ENCODE data around the gene PGAM5.
"Not testable (repeated sequence)": the region's sequence is repeated elsewhere in the genome, so short reads cannot be mapped to it uniquely, and the experiment has no call there.

The PGAM5 gene

DNA sequence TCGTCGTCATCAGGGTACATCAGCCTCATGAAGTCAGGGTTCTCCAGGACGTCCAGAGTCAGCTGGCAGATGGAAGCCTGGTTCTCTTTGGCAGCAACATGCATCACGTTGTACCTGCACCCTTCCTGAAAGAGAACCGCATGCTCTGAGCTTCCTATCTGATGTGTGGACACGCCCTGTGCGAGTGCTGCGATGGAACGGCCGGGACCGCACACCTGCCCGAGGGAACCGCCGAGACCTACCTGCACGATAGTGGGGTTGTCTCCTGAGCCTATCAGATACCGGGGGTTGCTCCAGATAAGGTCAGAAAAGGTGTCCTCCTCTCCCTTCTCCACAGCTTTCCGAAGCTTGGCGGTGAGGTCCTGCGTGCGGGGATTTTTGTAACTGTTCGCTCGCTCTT lies 37.3 kb downstream of the PGAM5 start:
- no peak for DNase-seq (ENCODE audit: low read depth in 2 of 2)

DNA sequence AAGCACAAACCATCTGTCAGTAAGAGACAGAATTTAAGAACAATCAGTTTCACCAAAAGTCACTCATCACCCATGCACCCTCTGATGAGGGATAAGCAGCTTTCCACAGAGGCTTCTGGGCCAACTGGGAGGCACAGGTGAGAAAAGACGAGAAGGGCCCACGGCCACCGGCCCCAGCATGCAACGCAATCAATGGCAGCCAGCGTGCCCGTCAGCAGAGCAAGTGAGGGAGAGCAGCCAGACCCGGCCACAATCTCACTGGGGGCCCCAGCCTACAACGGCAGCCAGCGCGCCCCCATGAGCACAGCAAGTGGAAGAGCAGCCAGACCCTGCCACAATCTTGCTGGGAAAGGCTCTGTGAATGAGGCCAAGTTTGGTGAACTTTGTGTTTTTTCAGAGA lies 37.7 kb downstream of the PGAM5 start:
- no peak for DNase-seq (ENCODE audit: low read depth in 2 of 2)

DNA sequence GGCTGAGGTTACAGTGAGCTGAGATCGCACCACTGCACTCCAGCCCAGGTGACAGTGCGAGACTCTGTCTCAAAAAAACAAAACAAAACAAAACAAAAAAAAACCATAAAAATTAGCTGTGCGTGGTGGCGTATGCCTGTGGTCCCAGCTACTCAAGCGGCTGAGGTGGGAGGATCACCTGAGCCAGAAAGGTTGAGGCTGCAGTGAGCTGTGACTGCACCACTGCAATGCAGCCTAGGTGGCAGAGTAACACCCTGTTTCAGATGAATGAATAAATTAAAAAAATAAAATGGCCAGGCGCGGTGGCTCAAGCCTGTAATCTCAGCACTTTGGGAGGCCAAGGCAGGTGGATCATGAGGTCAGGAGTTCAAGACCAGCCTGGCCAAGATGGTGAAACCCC lies 43.0 kb downstream of the PGAM5 start:
- DNase-seq (ENCODE audit: low read depth in 2 of 2) = not testable (repeated sequence)

DNA sequence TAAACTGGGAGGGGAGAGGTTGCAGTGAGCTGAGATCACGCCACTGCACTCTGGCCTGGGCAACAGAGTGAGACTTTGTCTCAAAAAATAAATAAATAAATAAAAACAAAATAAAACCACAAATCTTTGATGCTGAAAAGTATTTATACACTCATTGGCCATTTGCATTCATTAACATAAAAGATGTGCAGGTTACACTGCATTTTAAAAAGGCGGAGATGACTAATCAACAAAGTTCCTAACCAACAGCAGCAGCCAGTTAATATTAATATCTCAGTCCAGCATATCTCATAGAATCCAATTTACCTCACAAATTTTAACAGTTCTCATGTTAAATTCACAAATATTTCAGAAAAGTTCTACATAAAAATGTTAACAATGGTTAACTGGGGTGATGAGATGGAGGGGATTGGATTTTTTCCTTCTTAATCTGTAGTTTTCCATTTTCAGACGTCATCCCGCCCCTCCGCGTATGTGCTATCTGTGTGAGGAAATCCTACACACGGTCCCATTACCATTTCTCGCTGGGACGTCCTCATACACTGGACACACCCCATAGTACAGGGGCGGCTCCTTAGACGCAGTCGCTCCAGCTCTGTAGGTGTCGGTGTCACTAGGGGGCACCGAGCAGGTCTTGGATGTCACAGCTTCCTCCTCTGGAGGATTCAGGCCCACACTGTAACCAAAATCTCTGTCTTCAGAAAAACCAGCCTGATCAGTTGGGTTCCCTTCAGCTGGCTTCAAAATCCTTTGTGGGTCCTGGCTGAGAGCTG lies 43.7 kb downstream of the PGAM5 start:
- DNase-seq (ENCODE audit: low read depth in 2 of 2) = no peak

DNA sequence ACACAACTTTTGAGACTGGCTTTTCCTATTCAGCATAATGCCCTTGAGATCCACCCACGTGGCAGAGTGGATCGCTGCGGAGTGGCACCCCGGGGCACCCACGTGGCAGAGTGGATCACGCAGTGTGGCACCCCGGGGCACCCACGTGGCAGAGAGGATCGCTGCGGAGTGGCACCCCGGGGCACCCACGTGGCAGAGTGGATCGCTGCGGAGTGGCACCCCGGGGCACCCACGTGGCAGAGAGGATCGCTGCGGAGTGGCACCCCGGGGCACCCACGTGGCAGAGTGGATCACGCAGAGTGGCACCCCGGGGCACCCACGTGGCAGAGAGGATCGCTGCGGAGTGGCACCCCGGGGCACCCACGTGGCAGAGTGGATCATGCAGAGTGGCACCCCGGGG lies 48.2 kb downstream of the PGAM5 start:
- not testable (repeated sequence) for DNase-seq (ENCODE audit: low read depth in 2 of 2)

DNA sequence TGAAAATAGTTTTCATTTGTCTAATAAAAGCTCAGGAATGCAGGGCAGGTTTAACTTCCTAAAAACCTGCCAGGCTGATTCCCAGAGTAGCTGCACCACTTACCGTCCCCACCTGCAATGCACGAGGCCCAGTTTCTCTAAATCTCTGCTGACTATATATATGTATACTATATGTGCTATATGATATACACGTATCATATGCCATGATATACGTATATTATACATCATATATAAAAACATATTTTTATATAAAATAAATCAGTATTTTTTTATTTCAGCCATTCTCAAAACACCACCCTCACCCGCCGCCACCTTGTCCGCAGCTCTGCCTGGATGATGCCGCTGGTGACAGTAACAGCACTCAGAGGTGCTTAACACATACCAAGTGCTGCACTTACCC lies 48.7 kb downstream of the PGAM5 start:
- no peak for DNase-seq (ENCODE audit: low read depth in 2 of 2)

DNA sequence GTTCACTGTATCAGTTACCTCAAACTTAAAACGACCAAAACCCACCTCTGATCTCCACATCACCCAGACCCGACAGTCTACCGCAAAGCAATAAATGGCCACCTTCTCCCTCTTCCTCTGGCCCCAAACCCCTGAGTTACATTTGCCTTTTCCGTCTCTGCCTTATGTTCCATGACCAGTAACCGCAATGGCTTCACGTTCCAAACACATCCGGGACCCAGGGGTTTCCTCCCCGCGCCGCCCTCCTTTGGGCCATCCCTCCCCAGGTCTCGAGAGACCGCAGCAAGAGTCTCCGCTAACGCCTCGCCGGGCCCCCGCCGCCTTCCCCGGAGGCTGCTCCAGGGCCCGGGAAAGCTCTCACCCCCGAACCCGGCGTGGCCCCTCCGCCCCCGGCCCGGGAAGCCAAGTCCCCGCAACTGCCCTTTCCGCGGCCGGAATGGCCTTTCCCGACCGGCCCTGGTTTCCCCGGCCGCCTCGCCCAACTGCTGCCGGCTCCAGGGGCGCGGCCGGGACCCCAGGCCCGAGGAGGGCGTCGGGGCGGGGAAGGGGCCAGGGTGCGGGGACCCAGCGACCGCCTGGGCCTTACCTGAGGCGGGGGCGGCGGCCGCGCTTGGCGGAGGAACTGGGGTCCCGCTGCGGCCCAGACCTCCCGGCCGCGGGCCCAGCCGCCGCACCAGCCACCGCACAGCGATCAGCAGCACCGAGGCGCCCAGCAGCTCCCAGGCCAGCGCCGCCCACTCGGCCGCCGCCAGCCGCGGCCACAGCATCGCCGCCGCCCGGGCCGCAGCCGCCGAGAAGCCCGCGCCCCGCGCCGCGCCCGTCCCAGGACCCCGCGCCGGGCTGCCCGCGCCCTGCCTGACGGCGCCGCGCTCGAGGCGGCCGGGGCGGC lies 50.6 kb downstream of the PGAM5 start, which contains the start of gene ANKLE2:
ANKLE2 (minus strand) TSS at position 801 of the 889 bp plus-strand sequence; CDS start at position 767, 34 bp downstream.
- peak; percentile 60 to 72 for DNase-seq (ENCODE audit: low read depth in 2 of 2)

DNA sequence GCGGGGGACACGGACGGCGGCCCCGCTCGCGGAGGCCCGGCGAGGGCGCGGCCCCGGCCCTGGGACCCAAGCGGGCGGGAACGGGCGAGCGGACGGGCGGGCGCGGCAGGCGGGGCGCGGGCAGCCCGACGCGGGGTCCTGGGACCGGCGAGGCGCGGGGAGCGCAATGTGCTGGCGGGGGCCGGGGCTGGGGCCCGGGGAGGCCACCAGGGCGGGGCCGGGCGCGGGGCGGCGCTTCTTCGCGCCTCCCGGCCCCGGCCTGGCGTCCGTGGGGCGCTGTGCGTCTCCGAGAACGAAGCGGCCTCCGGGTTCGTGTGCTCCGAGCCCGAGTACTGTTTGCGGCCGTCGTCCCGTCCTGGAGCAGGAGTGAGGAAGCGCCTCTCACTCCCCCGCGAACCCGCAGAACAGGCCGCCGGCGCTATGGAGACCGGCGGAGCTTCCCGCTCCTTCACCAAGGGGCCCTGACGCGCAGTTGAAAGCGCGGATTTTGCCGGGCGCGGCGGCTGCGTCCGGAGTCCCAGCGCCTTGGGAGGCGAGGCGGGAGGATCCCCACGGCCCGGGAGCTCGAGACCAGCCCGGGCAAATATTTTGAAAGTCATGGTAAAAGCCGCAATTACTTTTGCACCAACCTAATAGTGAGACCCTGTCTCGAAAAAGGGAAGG lies 51.4 kb downstream of the PGAM5 start:
- DNase-seq (ENCODE audit: low read depth in 2 of 2) = peak; percentile 75 to 80

DNA sequence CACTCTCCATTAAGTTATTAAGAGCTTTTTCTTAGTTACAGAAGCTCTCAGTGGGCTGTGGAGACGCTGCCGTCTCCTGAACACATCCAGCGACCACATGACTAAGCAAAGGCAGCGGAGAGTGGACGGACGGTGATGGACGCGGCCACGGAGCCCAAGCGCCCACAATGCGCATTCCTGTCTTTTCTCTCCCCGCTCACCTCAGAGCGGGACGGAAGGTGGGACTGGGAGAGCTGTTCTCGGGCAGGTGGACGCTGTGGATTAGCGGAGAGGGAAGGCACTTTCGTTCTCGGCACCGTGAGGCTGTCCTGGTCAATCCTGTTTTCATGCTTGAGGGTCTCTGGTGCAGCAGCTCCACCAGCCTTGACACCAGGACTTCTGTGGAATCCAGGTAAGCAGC lies 53.6 kb downstream of the PGAM5 start:
- DNase-seq (ENCODE audit: low read depth in 2 of 2) = no peak

DNA sequence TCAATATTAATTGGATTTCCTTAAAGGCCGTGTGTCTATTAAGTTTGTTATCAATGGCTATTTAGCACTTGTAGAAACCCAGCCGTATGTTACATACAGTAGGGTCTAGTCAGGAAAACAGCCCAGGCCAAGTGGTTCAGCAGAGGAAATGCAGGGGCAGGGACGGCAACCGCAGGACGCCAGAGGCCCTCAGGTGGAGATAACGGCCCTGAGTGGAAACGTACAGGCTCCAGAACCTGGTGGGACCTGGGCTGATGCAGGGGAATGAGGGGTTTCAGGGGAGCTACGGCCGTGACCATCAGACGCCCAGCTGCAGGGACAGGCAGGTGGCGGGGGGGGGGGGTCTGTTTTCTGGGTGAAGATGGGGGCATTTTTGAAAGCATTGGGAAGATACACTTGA lies 54.7 kb downstream of the PGAM5 start:
- no peak for DNase-seq (ENCODE audit: low read depth in 2 of 2)

DNA sequence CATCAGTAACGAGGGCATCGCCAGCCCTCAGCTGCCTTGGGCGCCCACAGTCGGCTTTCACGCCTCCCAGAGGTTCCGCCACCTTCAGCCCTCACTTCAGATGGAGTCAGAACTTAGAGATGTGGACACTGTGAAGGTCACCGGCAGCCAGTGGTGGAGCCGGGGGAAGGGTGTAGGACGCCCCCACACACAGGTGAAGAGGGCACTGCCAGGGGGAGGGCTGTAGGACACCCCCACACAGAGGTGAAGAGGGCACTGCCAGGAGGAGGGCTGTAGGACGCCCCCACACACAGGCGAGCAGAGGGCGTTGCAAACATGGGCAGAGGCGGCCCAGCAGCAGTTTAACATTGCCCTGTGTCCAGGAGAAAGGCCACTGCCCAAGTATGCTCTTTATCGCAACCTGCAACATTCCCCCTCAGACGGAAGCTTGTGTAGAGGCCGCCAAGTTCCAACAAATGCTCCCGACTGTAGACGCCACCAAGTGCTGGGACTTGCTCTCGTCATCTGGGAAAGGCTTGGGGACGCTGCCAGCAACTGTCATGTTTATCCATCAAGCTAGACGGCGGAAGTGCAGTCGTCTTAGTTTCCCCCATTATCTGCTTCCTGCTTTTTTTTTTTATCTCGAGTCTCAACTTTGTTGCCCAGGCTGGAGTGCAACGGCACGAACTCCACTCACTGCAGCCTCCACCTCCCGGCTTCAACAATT lies 55.9 kb downstream of the PGAM5 start:
- DNase-seq (ENCODE audit: low read depth in 2 of 2) = no peak

DNA sequence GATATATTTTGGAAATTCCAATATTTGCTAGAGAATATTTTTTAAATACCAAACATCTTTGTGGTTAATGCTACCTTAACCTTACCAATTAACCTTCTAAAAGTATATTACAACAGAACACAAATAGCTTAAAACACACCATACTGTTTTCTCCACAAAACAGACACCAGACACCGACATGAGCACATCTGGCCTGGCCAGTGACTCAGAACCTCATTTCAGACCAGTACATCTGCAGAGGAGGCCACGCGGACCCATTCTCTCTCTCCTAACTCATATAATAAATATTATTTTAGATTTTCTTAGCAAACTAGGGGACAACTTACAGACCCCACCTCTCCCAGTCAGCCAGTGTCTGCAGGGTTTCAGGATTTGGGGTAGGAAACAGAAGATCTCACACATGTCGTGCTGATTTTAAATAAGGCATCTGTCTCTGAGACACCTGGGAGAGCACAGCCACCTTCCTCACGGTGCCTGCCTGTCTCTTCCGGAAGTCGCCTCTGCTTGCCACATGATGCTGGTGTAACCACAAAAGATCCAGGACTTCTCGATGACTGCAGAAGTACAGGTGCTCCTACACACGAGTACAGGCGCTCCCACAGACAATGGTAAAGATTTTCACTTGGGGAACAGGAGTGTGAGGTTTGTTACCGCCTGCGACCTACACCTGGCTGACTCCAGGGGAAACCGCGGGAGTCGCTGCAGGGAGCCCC lies 60.6 kb downstream of the PGAM5 start:
- peak in 1 of 2 donors; percentile 15 for DNase-seq (ENCODE audit: low read depth in 2 of 2)
